Measurements from ENCODE around the gene GNAO1. TPM values are rescaled to one million over a fixed set of nuclear protein-coding genes. Genes with fewer than 3 reads are reported as not detected.

The GNAO1 gene
- total and polyA plus RNA-seq, 2 of the 13 experiments (the other 11 are each of a cell fraction or from before 2014, with no cell fraction given) = not detected

DNA sequence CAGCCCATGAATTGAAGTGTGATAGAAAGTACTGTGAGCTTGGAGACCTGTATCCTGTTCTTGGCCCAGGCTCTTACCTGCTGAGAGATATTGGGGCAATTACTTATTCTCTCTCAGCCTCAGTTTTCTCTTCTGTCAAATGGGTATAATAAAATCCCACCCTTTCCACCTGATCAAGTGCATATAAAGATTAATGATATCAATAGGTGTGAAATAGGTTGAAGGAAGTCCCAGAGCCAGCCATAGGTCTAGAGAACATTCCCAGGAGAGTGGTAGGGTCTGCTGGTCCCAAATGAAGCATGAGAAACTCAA lies 81.2 kb downstream of the GNAO1 start:
- H3K4me2 ChIP-seq (ENCODE audit: low read depth, low read length) = no peak overlapping the region
- H3K4me1 ChIP-seq (ENCODE audit: insufficient read depth, low read length) = peaks cover 5% of the 10 kb centered on the region
- ChIA-PET POLR2A (no interaction called here), CTCF (ENCODE audit: low intra/inter-chr PET ratio, low total read pairs) (no interaction called here)
- BruUV-seq (replicated peaks) = no TSS peak
- no peaks in the 10 kb centered on the region for H3K36me3 ChIP-seq (replicated peaks in 1 of 2; ENCODE audit: control insufficient read depth in 1 of 2, insufficient read depth in 2 of 2, low read length in 2 of 2)
- peaks cover 2 to 13% of the 10 kb centered on the region in 2 experiments; a peak in 3 of 5 replicates for H3K27me3 ChIP-seq (ENCODE audit: control insufficient read depth in 1 of 2, insufficient read depth in 2 of 2, low read length in 2 of 2)
- ATAC-seq (no peak), FAIRE-seq (no peak), DNase-seq (ENCODE audit: low spot score) (no peak)
- H3K9me3 ChIP-seq (ENCODE audit: low read length) = no peaks in the 10 kb centered on the region
- H3K9ac ChIP-seq (ENCODE audit: insufficient read depth, low read depth, low read length) = no peak overlapping the region
- no peaks in the 10 kb centered on the region for H4K20me1 ChIP-seq (ENCODE audit: insufficient read depth, low read length)
- intact Hi-C loops (cut with micrococcal nuclease; ENCODE audit: unreplicated experiment) = no loop called here
- no peak overlapping the region for H3K4me3 ChIP-seq (replicated peaks in 1 of 3; ENCODE audit: insufficient read depth in 1 of 3, low read depth in 2 of 3, low read length in 3 of 3)
- no peaks in the 10 kb centered on the region for H3K79me2 ChIP-seq (ENCODE audit: insufficient read depth, low read length)
- H3K27ac ChIP-seq (ENCODE audit: extremely low read length, insufficient read depth, low read length) = no peak overlapping the region
- H2AFZ ChIP-seq (ENCODE audit: low read length) = no peak overlapping the region
- TF ChIP-seq, protein P1, sequence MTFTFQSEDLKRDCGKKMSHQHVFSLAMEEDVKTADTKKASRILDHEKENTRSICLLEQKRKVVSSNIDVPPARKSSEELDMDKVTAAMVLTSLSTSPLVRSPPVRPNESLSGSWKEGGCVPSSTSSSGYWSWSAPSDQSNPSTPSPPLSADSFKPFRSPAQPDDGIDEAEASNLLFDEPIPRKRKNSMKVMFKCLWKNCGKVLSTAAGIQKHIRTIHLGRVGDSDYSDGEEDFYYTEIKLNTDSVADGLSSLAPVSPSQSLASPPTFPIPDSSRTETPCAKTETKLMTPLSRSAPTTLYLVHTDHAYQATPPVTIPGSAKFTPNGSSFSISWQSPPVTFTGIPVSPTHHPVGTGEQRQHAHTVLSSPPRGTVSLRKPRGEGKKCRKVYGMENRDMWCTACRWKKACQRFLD (CRISPR knock-in tag; IDR thresholded peaks at IDR 0.05; ENCODE audit: borderline replicate concordance) = no peak
- TF ChIP-seq ZNF629 (CRISPR knock-in tag; conservative IDR thresholded peaks at IDR 0.05) = peak; percentile 45
- in situ Hi-C loops (cut with HindIII; ENCODE audit: extremely low pct_ligation_motif_present, low pct_unique_long_range_greater_than_20kb) = loop anchor here (10.0 kb wide), 1 partner anchor 228 kb away; no protein-coding TSS in a partner anchor

DNA sequence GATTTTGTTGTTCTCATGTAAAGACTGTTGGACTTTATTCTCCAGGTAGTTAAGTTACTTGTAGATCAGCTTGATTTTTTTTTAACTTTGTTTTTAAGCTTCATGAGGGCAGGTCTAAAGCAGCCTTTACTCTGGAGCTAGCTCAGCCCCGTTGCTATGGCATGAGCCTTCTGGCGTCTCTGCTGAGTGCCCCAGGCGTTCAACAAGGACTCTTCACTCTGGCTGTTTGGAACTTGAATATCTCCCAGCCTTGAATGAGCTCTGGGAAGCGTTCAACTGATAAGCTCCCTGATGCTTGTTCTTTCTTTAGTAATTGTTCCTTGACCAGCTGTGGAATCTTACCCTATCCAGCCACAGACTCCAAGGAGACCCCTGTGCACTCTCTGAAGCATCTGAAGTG lies 82.3 kb downstream of the GNAO1 start:
- Histone ChIP-seq H3K36me3 (replicated peaks in 1 of 2; ENCODE audit: control insufficient read depth in 1 of 2, insufficient read depth in 2 of 2, low read length in 2 of 2) (no peaks in the 10 kb centered on the region), H4K20me1 (ENCODE audit: insufficient read depth, low read length) (no peaks in the 10 kb centered on the region), H3K79me2 (ENCODE audit: insufficient read depth, low read length) (no peaks in the 10 kb centered on the region), H2AFZ (ENCODE audit: low read length) (no peak overlapping the region), H3K4me2 (ENCODE audit: low read depth, low read length) (no peak overlapping the region), H3K27me3 (ENCODE audit: control insufficient read depth in 1 of 2, insufficient read depth in 2 of 2, low read length in 2 of 2) (peaks cover 2 to 12% of the 10 kb centered on the region in 2 experiments; a peak in 3 of 5 replicates), H3K4me1 (ENCODE audit: insufficient read depth, low read length) (peaks cover 5% of the 10 kb centered on the region), H3K27ac (ENCODE audit: extremely low read length, insufficient read depth, low read length) (no peak overlapping the region), H3K4me3 (replicated peaks in 1 of 3; ENCODE audit: insufficient read depth in 1 of 3, low read depth in 2 of 3, low read length in 3 of 3) (no peak overlapping the region), H3K9ac (ENCODE audit: insufficient read depth, low read depth, low read length) (no peak overlapping the region), H3K9me3 (ENCODE audit: low read length) (no peaks in the 10 kb centered on the region)
- ChIA-PET CTCF (ENCODE audit: low intra/inter-chr PET ratio, low total read pairs) (no interaction called here), POLR2A (no interaction called here)
- FAIRE-seq = no peak
- no peak for ATAC-seq
- no peak for DNase-seq (ENCODE audit: low spot score)
- BruUV-seq (replicated peaks) = no TSS peak
- intact Hi-C loops (cut with micrococcal nuclease; ENCODE audit: unreplicated experiment) (no loop called here), in situ Hi-C loops (cut with HindIII; ENCODE audit: extremely low pct_ligation_motif_present, low pct_unique_long_range_greater_than_20kb) (loop anchor here (10.0 kb wide), 1 partner anchor 229 kb away; no protein-coding TSS in a partner anchor)
- no peak for TF ChIP-seq HES4 (CRISPR knock-in tag; IDR thresholded peaks at IDR 0.05; ENCODE audit: borderline replicate concordance)
- WGBS (ENCODE audit: low lambda C conversion rate) = 1% methylated on average over 4 of the region's 4 CpGs

All from HepG2 (cell line).